ENCODE results near the gene PTPRCAP. TPM values are rescaled to one million over a fixed set of nuclear protein-coding genes. Genes with fewer than 3 reads are reported as not detected.
A peak's percentile ranks its signal among the peaks of the same experiment; 100 is the strongest.

The PTPRCAP gene
- total and polyA plus RNA-seq, 2 donors (not counting 1 experiment from before 2014, with no cell fraction given) = 266 to 565 TPM

GRCh38 chr11:67416416-67417335 is 20.8 kb downstream of the PTPRCAP start:
- intact Hi-C loops (cut with micrococcal nuclease) = no loop called here
- Histone ChIP-seq H3K27ac (ENCODE audit: low read length in 2 of 2) (peak overlapping the region; percentile 43 to 71), H3K79me2 (ENCODE audit: control insufficient read depth, insufficient read depth, low read length) (peaks cover 27% of the 10 kb centered on the region), H3K36me3 (replicated peaks in 1 of 2; ENCODE audit: control extremely low read depth in 1 of 2, control insufficient read depth in 1 of 2, extremely low read depth in 1 of 2, insufficient read depth in 2 of 2, low read length in 1 of 2) (no peaks in the 10 kb centered on the region), H3K9ac (ENCODE audit: low read length) (peak overlapping the region; percentile 61), H3K9me3 (ENCODE audit: control extremely low read depth in 1 of 3, control insufficient read depth in 2 of 3, insufficient read depth in 1 of 3, low read length in 2 of 3) (no peaks in the 10 kb centered on the region), H3K4me2 (replicated peaks; ENCODE audit: low read depth, low read length, poor library complexity, severe bottlenecking) (peak overlapping the region; percentile 95), H3K4me1 (ENCODE audit: control insufficient read depth in 2 of 2, insufficient read depth in 2 of 2, low read length in 2 of 2) (peaks cover 79 to 89% of the 10 kb centered on the region in 2 donors), H4K20me1 (ENCODE audit: control insufficient read depth, insufficient read depth, low read length, poor library complexity, severe bottlenecking) (no peaks in the 10 kb centered on the region), H2AFZ (ENCODE audit: insufficient read depth, low read depth, low read length, poor library complexity, severe bottlenecking) (peak overlapping the region; percentile 23), H3K27me3 (replicated peaks in 1 of 4; ENCODE audit: control extremely low read depth in 1 of 4, control insufficient read depth in 3 of 4, insufficient read depth in 4 of 4, low read length in 3 of 4) (no peaks in the 10 kb centered on the region), H3K4me3 (ENCODE audit: control extremely low read depth in 1 of 5, extremely low read depth in 1 of 5, insufficient read depth in 1 of 5, low read depth in 2 of 5, low read length in 4 of 5) (peak overlapping the region in 4 of 5 experiments; percentile 2 to 62 (median 32))
- peak overlapping the region; percentile 98 for H3K27ac Mint-ChIP-seq
- CTCF ChIA-PET = interaction anchor here (1.3 to 10.4 kb wide), 6 partner anchors 10 to 60 kb away, joined by 3 to 121 read pairs (median 4); partner anchors contain the start of genes PPP1CA, RPS6KB2 and TBC1D10C
- POLR2A ChIA-PET = interaction anchor here (0.8 to 10.7 kb wide), 11 partner anchors 8 to 116 kb away, joined by 3 to 195 read pairs (median 7); partner anchors contain the start of genes AIP, PPP1CA, PTPRCAP and RPS6KB2
- TF ChIP-seq, protein P1, sequence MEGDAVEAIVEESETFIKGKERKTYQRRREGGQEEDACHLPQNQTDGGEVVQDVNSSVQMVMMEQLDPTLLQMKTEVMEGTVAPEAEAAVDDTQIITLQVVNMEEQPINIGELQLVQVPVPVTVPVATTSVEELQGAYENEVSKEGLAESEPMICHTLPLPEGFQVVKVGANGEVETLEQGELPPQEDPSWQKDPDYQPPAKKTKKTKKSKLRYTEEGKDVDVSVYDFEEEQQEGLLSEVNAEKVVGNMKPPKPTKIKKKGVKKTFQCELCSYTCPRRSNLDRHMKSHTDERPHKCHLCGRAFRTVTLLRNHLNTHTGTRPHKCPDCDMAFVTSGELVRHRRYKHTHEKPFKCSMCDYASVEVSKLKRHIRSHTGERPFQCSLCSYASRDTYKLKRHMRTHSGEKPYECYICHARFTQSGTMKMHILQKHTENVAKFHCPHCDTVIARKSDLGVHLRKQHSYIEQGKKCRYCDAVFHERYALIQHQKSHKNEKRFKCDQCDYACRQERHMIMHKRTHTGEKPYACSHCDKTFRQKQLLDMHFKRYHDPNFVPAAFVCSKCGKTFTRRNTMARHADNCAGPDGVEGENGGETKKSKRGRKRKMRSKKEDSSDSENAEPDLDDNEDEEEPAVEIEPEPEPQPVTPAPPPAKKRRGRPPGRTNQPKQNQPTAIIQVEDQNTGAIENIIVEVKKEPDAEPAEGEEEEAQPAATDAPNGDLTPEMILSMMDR (IDR thresholded peaks at IDR 0.05) = no peak
- peak; percentile 10 for ATAC-seq (ENCODE audit: low read depth)
- H3K9me3 Mint-ChIP-seq (ENCODE audit: insufficient read depth) = no peaks in the 10 kb centered on the region
- no peaks in the 10 kb centered on the region for H3K27me3 Mint-ChIP-seq
- peaks cover 75% of the 10 kb centered on the region for H3K4me1 Mint-ChIP-seq
- H3K4me3 Mint-ChIP-seq = peak overlapping the region; percentile 89
- WGBS (ENCODE audit: insufficient coverage) = 55% methylated on average over 15 of the region's 21 CpGs
- peak; percentile 77 for DNase-seq
